Keratinocyte (primary cell): ENCODE results near the gene IRF2BP2. TPM values are rescaled to one million over a fixed set of nuclear protein-coding genes. Genes with fewer than 3 reads are reported as not detected.
A peak's percentile ranks its signal among the peaks of the same experiment; 100 is the strongest.

Experiments
- DNase-seq: peaks from one replicate; pipeline ENCODE4 v3.0.0-alpha.2; 2011; ENCODE audit warnings: low read depth, missing footprints, low spot score
- FAIRE-seq: peaks from 2 replicates; lab custom pipeline; 2011; peaks lifted over from hg19 to GRCh38; lab: Jason Lieb, UNC
- H2AFZ ChIP-seq: 2 replicates; pipeline ENCODE4 v1.6.0; 2012; ENCODE audit warnings: low read length, control low read depth, inconsistent platforms; ENCODE audit not compliant: control insufficient read depth
- H3K27ac ChIP-seq: 2 replicates; pipeline ENCODE4 v1.5.1; 2011; ENCODE audit warnings: low read length; ENCODE audit not compliant: control insufficient read depth, insufficient read depth
- H3K27me3 ChIP-seq: 3 replicates; pipeline ENCODE4 v1.6.0; 2011; ENCODE audit warnings: low read length; ENCODE audit not compliant: control insufficient read depth, insufficient read depth; ENCODE audit errors: extremely low read depth
- H3K36me3 ChIP-seq, 2 experiments: 2 replicates in 1 of 2; 3 replicates in 1 of 2; pipeline ENCODE4 v1.5.1; 2011; ENCODE audit warnings: low read length in 2 of 2, mild to moderate bottlenecking in 1 of 2; ENCODE audit not compliant: control insufficient read depth in 2 of 2, insufficient read depth in 2 of 2; ENCODE audit errors: extremely low read depth in 1 of 2
- H3K4me1 ChIP-seq: 3 replicates; pipeline ENCODE4 v1.5.1; 2011; ENCODE audit warnings: low read length; ENCODE audit not compliant: control insufficient read depth, insufficient read depth; ENCODE audit errors: extremely low read depth
- H3K4me2 ChIP-seq: 3 replicates; pipeline ENCODE4 v1.6.0; 2011; ENCODE audit warnings: low read depth, low read length; ENCODE audit not compliant: control insufficient read depth, insufficient read depth; ENCODE audit errors: extremely low read depth
- H3K4me3 ChIP-seq, 3 experiments: fragments of 200-600 bp in 1 of 3; sonication (generic) in 1 of 3; 2 replicates in 2 of 3; 3 replicates in 1 of 3; pipeline ENCODE4 v1.5.1; 2011 to 2016; ENCODE audit warnings: low read length in 3 of 3, mild to moderate bottlenecking in 3 of 3, control low read depth in 2 of 3, inconsistent platforms in 1 of 3, low read depth in 1 of 3, mixed read lengths in 1 of 3, mixed run types in 1 of 3, moderate library complexity in 1 of 3; ENCODE audit not compliant: control insufficient read depth in 2 of 3, insufficient read depth in 2 of 3; ENCODE audit errors: extremely low read depth in 1 of 3
- H3K79me2 ChIP-seq: 2 replicates; pipeline ENCODE4 v1.6.0; 2012; ENCODE audit warnings: low read length; ENCODE audit not compliant: control insufficient read depth, insufficient read depth
- H3K9ac ChIP-seq: 3 replicates; pipeline ENCODE4 v1.6.0; 2011; ENCODE audit warnings: low read length; ENCODE audit not compliant: control insufficient read depth, insufficient read depth; ENCODE audit errors: extremely low read depth
- H3K9me1 ChIP-seq: 3 replicates; pipeline ENCODE4 v1.6.0; 2011; ENCODE audit warnings: low read length; ENCODE audit not compliant: control insufficient read depth, insufficient read depth; ENCODE audit errors: extremely low read depth
- H3K9me3 ChIP-seq: 2 replicates; pipeline ENCODE4 v1.5.1; 2012; ENCODE audit warnings: low read depth, low read length; ENCODE audit not compliant: control insufficient read depth
- H4K20me1 ChIP-seq: 3 replicates; pipeline ENCODE4 v1.6.0; 2011; ENCODE audit warnings: low read length; ENCODE audit not compliant: control insufficient read depth, insufficient read depth; ENCODE audit errors: extremely low read depth
- EZH2 ChIP-seq: IDR thresholded peaks from one replicate; pipeline ENCODE4 v1.6.1; 2012; ENCODE audit warnings: inconsistent platforms, mild to moderate bottlenecking, low read length, moderate library complexity
- dilution Hi-C: fragments of 300-500 bp; cut with MboI; formaldehyde crosslinking; loops from one replicate; pipeline ENCODE4 v1.7.0; 2020; ENCODE audit warnings: low sequenced_read_pairs; ENCODE audit not compliant: extremely low pct_ligation_motif_present
- polyA plus RNA-seq, 5 experiments: library from polyadenylated mRNA; depleted of rRNA in 3 of 5; stranded (reverse) in 3 of 5; stranded (forward) in 1 of 5; unstranded in 1 of 5; fragments of >200 nt; gene quantifications; 1 replicate in 1 of 5; 2 replicates in 3 of 5; 3 replicates in 1 of 5; pipeline versions ENCODE4 v1.2.1 to v1.2.3, GENCODE V29; 2011 to 2012; ENCODE audit warnings: missing spikeins in 2 of 5, low read depth in 1 of 5, low replicate concordance in 1 of 5
- TF ChIP-seq, protein P1 (sequence below), 3 experiments: IDR thresholded peaks in 1 of 3; conservative IDR thresholded peaks in 1 of 3; optimal IDR thresholded peaks in 1 of 3; 2 replicates in 2 of 3; 3 replicates in 1 of 3; pipeline versions ENCODE3 to v1.5.1; 2011; ENCODE audit warnings: low read length in 3 of 3, mild to moderate bottlenecking in 3 of 3, moderate library complexity in 2 of 3, control low read depth in 1 of 3, inconsistent platforms in 1 of 3; ENCODE audit not compliant: insufficient read depth in 2 of 3; ENCODE audit errors: extremely low read depth in 1 of 3

IRF2BP2 gene
- polyA plus RNA-seq, 1 donor (not counting 4 experiments of a cell fraction or from before 2014, with no cell fraction given): 29.9 TPM

DNA sequence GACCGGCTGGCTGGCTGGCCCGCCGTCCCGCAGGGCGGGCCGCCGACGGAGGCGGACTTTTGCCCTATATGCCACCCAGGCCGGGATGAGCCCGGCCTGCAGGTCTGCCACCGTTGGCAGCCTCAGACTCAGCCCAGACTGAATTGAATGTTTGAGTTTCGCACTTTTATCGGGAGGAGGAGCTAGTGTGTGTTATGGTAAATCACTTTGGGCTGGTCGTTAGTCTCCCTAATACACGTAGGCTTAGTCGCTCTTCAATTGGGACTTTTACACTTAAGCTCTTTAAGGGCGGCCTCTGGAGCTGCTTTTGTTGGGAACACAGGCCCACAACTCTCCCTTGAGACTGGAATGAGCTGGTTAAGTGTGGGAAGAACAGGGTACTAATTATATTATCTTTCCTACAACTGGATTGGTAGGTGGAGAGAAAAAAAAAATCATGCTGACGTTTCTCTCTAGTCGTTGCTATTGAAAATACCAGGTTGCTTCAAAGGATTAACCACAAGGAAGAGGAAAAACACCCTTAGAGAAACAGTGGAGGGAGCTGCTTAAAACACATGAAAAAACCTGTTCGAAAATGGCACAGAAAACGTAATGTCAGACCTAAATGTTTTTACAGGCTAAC lies 1.4 kb upstream of the IRF2BP2 start:
- Histone ChIP-seq H3K9me1 (no peaks in the 10 kb centered on the region), H3K36me3 (peaks cover 8 to 19% of the 10 kb centered on the region in 2 experiments), H3K4me2 (peak overlapping the region; percentile 96), H4K20me1 (peaks cover 6% of the 10 kb centered on the region), H3K27me3 (no peaks in the 10 kb centered on the region), H3K27ac (peak overlapping the region; percentile 100), H3K79me2 (peaks cover 30% of the 10 kb centered on the region), H3K9ac (peak overlapping the region; percentile 99), H3K9me3 (no peaks in the 10 kb centered on the region), H3K4me1 (peaks cover 42% of the 10 kb centered on the region), H2AFZ (no peak overlapping the region), H3K4me3 (peak overlapping the region in 2 of 3 experiments; percentile 38 to 44)
- dilution Hi-C loops: no loop called here
- DNase-seq (no peak), FAIRE-seq (no peak)
- no peak for TF ChIP-seq EZH2
- TF ChIP-seq, protein P1, sequence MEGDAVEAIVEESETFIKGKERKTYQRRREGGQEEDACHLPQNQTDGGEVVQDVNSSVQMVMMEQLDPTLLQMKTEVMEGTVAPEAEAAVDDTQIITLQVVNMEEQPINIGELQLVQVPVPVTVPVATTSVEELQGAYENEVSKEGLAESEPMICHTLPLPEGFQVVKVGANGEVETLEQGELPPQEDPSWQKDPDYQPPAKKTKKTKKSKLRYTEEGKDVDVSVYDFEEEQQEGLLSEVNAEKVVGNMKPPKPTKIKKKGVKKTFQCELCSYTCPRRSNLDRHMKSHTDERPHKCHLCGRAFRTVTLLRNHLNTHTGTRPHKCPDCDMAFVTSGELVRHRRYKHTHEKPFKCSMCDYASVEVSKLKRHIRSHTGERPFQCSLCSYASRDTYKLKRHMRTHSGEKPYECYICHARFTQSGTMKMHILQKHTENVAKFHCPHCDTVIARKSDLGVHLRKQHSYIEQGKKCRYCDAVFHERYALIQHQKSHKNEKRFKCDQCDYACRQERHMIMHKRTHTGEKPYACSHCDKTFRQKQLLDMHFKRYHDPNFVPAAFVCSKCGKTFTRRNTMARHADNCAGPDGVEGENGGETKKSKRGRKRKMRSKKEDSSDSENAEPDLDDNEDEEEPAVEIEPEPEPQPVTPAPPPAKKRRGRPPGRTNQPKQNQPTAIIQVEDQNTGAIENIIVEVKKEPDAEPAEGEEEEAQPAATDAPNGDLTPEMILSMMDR (optimal IDR thresholded peaks at IDR 0.05 in 1 of 3, IDR thresholded peaks at IDR 0.05 in 1 of 3, conservative IDR thresholded peaks at IDR 0.05 in 1 of 3; ENCODE audit: extremely low read depth in 1 of 3, insufficient read depth in 2 of 3, low read length in 3 of 3): peak in 2 of 3 experiments; percentile 14 to 34

DNA sequence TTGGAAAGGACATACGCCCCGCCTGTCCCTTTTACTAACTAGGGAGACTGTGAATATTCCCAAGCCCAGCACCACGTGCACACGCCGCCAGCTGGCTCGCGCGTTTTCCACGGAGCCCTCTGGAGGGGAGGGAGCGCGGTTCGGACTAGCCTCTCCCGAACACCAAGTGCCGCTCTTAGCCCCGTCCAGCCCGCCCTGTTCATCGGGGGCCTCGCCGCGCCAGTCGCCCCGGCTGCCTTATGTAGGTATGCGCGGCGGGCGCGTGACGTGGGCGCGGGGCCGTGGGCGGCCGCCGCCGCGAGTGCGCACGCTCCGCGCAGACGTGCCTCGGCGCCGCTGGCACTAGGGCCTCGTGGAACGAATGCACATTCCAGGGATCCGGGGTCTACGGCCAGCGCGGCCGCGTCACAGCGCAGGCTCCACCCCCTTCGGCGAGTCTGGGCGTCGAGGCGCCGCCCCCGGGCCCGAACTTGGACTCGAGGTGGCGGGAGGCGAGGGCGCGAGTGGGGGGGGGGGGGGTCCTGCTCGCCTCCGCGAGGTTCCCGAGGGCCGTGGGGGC lies 767 bp upstream of the IRF2BP2 start:
- H2AFZ ChIP-seq: no peak overlapping the region
- dilution Hi-C loops: no loop called here
- H3K36me3 ChIP-seq: peaks cover 10 to 25% of the 10 kb centered on the region in 2 experiments
- H3K27me3 ChIP-seq: no peaks in the 10 kb centered on the region
- peak overlapping the region; percentile 100 for H3K27ac ChIP-seq
- peak overlapping the region; percentile 42 to 91 (median 72) for H3K4me3 ChIP-seq
- TF ChIP-seq, protein P1 (optimal IDR thresholded peaks at IDR 0.05 in 1 of 3, IDR thresholded peaks at IDR 0.05 in 1 of 3, conservative IDR thresholded peaks at IDR 0.05 in 1 of 3; ENCODE audit: extremely low read depth in 1 of 3, insufficient read depth in 2 of 3, low read length in 3 of 3): peak in 1 of 3 experiments; percentile 11
- no peak for TF ChIP-seq EZH2
- peak overlapping the region; percentile 99 for H3K9ac ChIP-seq
- H3K9me3 ChIP-seq: no peaks in the 10 kb centered on the region
- FAIRE-seq (no peak), DNase-seq (no peak)
- H4K20me1 ChIP-seq: peaks cover 10% of the 10 kb centered on the region
- H3K79me2 ChIP-seq: peaks cover 36% of the 10 kb centered on the region
- H3K4me1 ChIP-seq: peaks cover 40% of the 10 kb centered on the region
- peak overlapping the region; percentile 96 for H3K4me2 ChIP-seq
- H3K9me1 ChIP-seq: no peaks in the 10 kb centered on the region
